ENCODE data around the gene NHLRC2.
"Not testable (repeated sequence)": the region's sequence is repeated elsewhere in the genome, so short reads cannot be mapped to it uniquely, and the experiment has no call there.

Gene NHLRC2

GRCh38 chr10:113912582-113912981 is 58.1 kb downstream of the NHLRC2 start:
- DNase-seq: no peak

- no peak for DNase-seq
Observed at GRCh38 chr10:113914956-113915355, 60.5 kb downstream of the NHLRC2 start.

GRCh38 chr10:113915540-113915939 is 61.1 kb downstream of the NHLRC2 start:
- DNase-seq: no peak

- no peak for DNase-seq
Observed at GRCh38 chr10:113916053-113916452, 61.6 kb downstream of the NHLRC2 start.

- no peak for DNase-seq
Observed at GRCh38 chr10:113917636-113918035, 63.2 kb downstream of the NHLRC2 start.

GRCh38 chr10:113920114-113920513 is 65.7 kb downstream of the NHLRC2 start:
- no peak for DNase-seq

DNA sequence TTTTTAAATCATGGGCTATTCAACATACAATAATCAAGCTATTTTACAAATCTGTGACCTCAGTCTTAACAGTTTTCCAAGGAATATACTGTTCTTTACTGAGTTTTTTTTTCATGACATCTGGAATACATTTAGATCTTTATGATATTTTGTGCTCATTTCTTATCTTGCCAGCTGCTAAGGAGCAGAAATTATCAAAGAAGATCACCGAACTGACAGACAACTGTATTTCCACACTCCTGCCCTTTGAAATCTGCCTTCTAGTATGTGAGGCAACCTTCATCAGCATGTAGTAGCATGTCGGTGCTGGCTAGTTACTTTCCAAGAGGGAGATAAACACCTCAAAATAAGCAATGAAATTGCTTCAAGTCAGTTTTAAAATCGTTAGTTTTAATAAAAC is 66.4 kb downstream of the NHLRC2 start:
- DNase-seq: no peak

GRCh38 chr10:113921561-113922370 is 67.3 kb downstream of the NHLRC2 start:
- DNase-seq: no peak

- DNase-seq: no peak
Observed at GRCh38 chr10:113922787-113923570, 68.5 kb downstream of the NHLRC2 start.

GRCh38 chr10:113924186-113924585 is 69.7 kb downstream of the NHLRC2 start:
- no peak for DNase-seq

DNA sequence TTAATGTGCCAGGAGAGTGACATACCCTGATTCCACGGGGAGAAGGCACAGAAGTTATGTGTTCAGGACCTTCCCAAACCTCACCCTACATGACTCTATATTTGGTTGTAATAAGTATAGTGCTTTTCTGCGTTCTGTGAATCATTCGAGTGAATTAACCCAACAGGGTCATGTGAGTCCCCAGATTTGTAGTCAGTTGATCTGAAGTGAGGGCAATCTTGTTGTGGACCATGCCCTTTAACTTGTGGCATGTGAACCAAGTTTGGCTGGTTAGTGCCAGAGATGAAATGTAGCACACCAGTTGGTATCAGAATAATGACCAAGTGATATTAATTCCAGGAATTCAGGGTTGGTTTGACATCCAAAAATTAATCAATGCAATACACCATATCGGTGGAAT is 70.2 kb downstream of the NHLRC2 start:
- DNase-seq: no peak

DNA sequence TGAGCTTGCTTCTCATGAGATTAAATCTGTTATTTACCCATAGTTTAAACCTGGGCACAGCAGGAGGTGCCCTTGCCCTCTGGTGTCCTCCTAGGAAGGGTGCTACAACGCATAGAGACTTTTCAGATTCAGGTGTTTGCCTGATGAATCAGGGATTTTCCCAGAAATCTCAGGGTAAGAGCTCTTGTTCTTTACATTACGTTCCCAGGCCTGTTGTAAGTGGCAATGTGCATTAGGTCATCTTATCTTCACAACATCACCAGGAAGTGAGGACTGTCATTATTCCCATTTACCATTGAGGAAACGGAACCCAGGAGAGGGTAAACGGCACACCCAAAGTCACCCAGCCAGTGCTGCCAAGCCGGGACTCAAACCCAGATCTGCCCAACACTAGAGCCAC is 73.0 kb downstream of the NHLRC2 start:
- DNase-seq: no peak

GRCh38 chr10:113928830-113929229 is 74.4 kb downstream of the NHLRC2 start:
- no peak for DNase-seq

GRCh38 chr10:113929522-113929921 is 75.1 kb downstream of the NHLRC2 start:
- DNase-seq: no peak

DNA sequence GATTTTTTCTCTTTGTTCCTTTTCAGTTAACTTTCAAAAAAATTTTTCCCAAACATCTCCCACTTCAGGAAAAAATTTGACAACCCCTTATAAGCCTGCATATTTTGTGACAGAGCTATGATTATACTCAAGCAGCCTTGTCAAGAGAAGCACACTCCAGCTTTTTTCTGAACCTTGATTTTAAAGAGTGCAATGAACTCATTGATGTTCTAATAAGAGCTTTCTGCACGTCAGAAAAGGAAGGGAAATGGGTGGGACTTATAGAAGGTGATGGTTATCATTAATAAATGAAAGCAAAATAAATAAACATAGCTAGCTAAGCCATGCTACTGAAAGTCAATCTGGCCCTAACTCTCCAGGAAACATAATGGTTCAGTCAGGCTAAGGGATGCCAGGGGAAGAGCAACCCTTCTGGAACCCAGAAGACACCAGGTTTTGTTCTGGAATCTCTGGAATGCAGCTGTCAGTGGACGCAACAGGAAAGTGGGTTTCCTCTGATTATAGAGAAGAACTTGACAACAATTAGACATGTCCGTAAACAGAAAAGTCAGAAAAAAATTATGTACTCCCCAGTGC is 76.1 kb downstream of the NHLRC2 start:
- DNase-seq: no peak

DNA sequence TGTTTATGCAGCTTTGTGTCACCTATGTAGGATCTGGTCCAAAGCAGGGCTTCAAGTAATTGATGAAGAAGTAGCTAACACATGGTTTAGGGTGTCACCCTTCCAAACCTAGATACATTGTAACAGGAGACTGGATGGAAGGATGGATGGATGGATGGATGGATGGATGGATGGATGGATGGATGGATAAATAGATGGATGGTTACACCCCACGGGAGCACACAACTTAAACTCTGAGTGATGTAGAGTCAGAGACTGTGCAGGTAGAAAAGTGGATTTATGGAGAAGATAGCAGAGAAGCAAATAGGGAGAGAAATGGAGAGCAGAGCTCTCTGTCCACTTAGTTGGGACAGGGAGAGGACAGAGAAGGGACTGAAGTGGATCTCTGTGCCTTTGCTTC is 78.4 kb downstream of the NHLRC2 start:
- no peak for DNase-seq

DNA sequence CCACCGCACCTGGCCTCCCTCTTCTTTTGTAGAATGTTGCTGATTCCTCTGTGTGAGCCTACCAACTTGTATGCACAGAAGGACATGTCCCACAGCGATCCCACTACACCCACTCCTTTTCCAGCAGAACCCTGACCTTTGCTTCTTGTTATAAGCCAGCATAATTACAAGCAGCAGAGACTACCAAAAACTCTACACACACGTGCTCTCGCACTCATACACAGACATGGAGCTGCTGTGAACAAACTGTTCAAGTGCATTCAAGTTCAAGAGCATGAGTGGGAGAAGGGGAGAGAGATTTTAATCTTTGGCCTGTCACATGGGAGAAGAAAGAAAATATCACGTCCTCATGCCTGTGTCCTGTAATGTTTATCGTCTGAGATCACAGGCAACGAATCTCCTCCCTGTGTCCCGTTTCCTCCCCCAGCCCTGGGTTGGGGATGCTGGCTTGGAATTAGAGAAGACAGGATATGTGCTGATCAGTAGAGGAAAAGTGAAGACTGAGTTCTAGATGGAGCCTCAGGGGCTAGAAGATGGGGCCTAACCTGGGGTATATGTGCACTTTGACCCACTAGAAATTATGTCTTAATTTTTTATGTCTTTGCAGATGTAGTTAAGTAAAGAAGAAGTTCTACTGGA is 79.6 kb downstream of the NHLRC2 start:
- DNase-seq: no peak

- no peak for DNase-seq
Observed at GRCh38 chr10:113937258-113937657, 82.8 kb downstream of the NHLRC2 start.

- no peak for DNase-seq
Observed at GRCh38 chr10:113937756-113938155, 83.3 kb downstream of the NHLRC2 start.

GRCh38 chr10:113939212-113939860 is 84.9 kb downstream of the NHLRC2 start:
- no peak for DNase-seq

DNA sequence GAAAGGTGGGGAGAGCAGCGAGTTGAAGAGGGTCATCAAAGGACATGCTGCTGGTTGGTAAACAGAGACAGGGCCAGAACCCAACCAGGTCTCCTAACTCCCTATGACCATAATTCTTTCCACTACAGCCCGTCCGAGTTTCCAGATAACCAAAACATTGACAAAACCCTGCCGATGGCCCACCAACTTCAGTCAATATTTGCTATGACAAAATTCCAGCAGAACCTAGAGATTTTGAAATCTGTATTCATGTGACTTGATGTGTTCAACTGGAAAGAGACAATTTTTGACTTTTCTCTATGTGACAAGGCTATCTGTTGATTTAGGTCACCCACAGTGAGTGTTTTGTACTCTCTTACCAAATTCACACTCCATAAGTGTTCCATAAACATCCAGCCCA is 86.7 kb downstream of the NHLRC2 start:
- DNase-seq: no peak

DNA sequence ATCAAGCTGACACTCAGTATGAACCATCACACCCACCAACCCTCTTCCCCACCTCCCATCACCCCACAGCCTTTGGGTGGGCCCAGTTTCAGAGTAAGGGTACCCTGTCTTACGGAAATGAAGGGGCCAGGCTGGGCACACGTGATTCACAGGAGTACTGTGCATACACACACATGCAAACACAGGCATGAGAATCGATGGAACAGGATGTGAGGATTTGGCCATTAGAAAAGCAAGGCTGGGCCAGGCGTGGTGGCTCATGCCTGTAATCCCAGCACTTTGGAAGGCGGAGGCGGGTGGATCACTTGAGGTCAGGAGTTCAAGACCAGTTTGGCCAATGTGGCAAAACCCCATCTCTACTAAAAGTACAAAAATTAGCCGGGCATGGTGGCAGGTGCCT is 88.7 kb downstream of the NHLRC2 start:
- not testable (repeated sequence) for DNase-seq

All from NK-92 treated with Interleukin-12 subunit alpha and Interleukin-12 subunit beta, amount 100 ng/mL, for 24 hours (cell line).